Ovary (tissue), 9 donors: ENCODE measurements around the gene TMEM44. TPM values are rescaled to one million over a fixed set of nuclear protein-coding genes. Genes with fewer than 3 reads are reported as not detected.

Experiments used
- DNase-seq, 5 donors: peaks; one replicate each; pipeline ENCODE4 v3.0.0-alpha.2; 2019 to 2020
- H3K27ac ChIP-seq, 2 donors: fragments of 200-600 bp; one replicate each; pipeline versions ENCODE4 v1.5.1 to v1.8.0; 2019 to 2022
- H3K27me3 ChIP-seq: fragments of 200-600 bp; one replicate; pipeline ENCODE4 v1.8.0; 2022
- H3K36me3 ChIP-seq: fragments of 200-600 bp; sonication (generic); one replicate; pipeline ENCODE4 v1.5.1; 2019
- H3K4me1 ChIP-seq: one replicate; pipeline ENCODE4 v1.8.1; 2013; ENCODE audit warnings: mild to moderate bottlenecking, moderate library complexity; ENCODE audit not compliant: insufficient read depth
- H3K4me3 ChIP-seq: fragments of 200-600 bp; sonication (generic); one replicate; pipeline ENCODE4 v1.5.1; 2017
- H3K9me3 ChIP-seq, 2 donors: fragments of 200-600 bp in 1 of 2; sonication (generic) in 1 of 2; one replicate each; pipeline versions ENCODE4 v1.5.1 to v1.8.1; 2013 to 2019; ENCODE audit warnings: mild to moderate bottlenecking in 1 of 2, moderate library complexity in 1 of 2
- CTCF ChIP-seq, 3 donors: fragments of 450-650 bp in 2 of 3; fragments of 200-600 bp in 1 of 3; IDR thresholded peaks; one replicate each; pipeline versions ENCODE4 v1.5.1 to v1.8.0; 2016 to 2022; ENCODE audit warnings: antibody characterized with exemption in 3 of 3, mild to moderate bottlenecking in 1 of 3
- EP300 ChIP-seq: sonication (generic); formaldehyde crosslinking; IDR thresholded peaks from one replicate; pipeline ENCODE4 v1.6.1; 2017; ENCODE audit warnings: antibody characterized with exemption
- POLR2A ChIP-seq: fragments of 450-650 bp; IDR thresholded peaks from one replicate; pipeline ENCODE4 v1.6.1; 2017; ENCODE audit warnings: antibody characterized with exemption, mild to moderate bottlenecking, moderate library complexity
- WGBS, 3 donors: extraction: QIAGEN DNeasy Blood & Tissue Kit in 1 of 3; methylation state at CpG; one replicate each; pipeline versions ENCODE4 v1.1.5 to v1.1.7; 2013 to 2017; 5-methylcytosine and 5-hydroxymethylcytosine counted together
- intact Hi-C, 4 donors: fragments of 100-400 bp; cut with DNase I; formaldehyde crosslinking; loops; one replicate each; pipeline versions ENCODE4 v1.11.0 to v1.15.1; 2022 to 2023
- polyA plus RNA-seq, 2 donors: library from polyadenylated mRNA; stranded (reverse); fragments of 200-250 nt in 1 of 2; fragments of 350-450 nt in 1 of 2; fragmentation: Illumina TruSeq in 1 of 2; extraction: RNeasy Lipid Tissue Mini Kit (QIAGEN cat#74804) in 1 of 2; gene quantifications; one replicate each; pipeline ENCODE4 v1.2.3, GENCODE V29; 2013 to 2014
- total RNA-seq, 7 donors: library from RNA; depleted of rRNA in 2 of 7; stranded (reverse); fragments of >200 nt in 2 of 7; fragmentation: NEBNext Ultra II Directional in 3 of 7; extraction: Animal tissue kit (Norgen Biotek cat#: 25700) in 3 of 7; gene quantifications; one replicate each; pipeline versions ENCODE4 v1.1.0 to v1.2.4, GENCODE V29; 2016 to 2023
- donor health status: DM: no; HTN: no; CAD: no; lungs with moderate emphysema.
- donor health status: DM: no; HTN: no; CAD: no.
- donor health status: Bipolar disorder and iron deficiency.
- donor health status: DM: yes; HTN: yes; CAD: no.
- donor health status: DM: no; HTN: no; CAD: no.
- donor health status: DM: yes; HTN: yes; CAD: no.

Gene TMEM44
- total and polyA plus RNA-seq, 9 donors: 3.4 to 12.3 (median 6.5) TPM

GRCh38 chr3:194555175-194556062, 77.8 kb downstream of the TMEM44 start:
- Histone ChIP-seq H3K36me3 (no peaks in the 10 kb centered on the region), H3K9me3 (no peaks in the 10 kb centered on the region), H3K4me3 (no peak overlapping the region), H3K27ac (no peak overlapping the region), H3K27me3 (no peaks in the 10 kb centered on the region), H3K4me1 (peaks cover 11% of the 10 kb centered on the region)
- 84 to 92% (median 89%) methylated on average over 15 of the region's 15 CpGs for WGBS, 3 donors
- no peak for TF ChIP-seq CTCF (IDR thresholded peaks at IDR 0.05)
- no peak for TF ChIP-seq EP300
- TF ChIP-seq POLR2A: no peak
- DNase-seq: no peak
- intact Hi-C loops: no loop called here

- Histone ChIP-seq H3K36me3 (no peaks in the 10 kb centered on the region), H3K27me3 (no peaks in the 10 kb centered on the region), H3K4me3 (no peak overlapping the region), H3K9me3 (no peaks in the 10 kb centered on the region), H3K27ac (no peak overlapping the region), H3K4me1 (peaks cover 11% of the 10 kb centered on the region)
- 61 to 70% (median 69%) methylated on average over 10 of the region's 10 CpGs for WGBS, 3 donors
- intact Hi-C loops: no loop called here
- DNase-seq: no peak
- no peak for TF ChIP-seq POLR2A
- TF ChIP-seq EP300: no peak
- no peak for TF ChIP-seq CTCF (IDR thresholded peaks at IDR 0.05)
These were observed 78.6 kb downstream of the TMEM44 start for GRCh38 chr3:194554473-194555123.

- Histone ChIP-seq H3K27me3 (no peaks in the 10 kb centered on the region), H3K27ac (no peak overlapping the region), H3K4me3 (no peak overlapping the region), H3K36me3 (no peaks in the 10 kb centered on the region), H3K4me1 (peaks cover 11% of the 10 kb centered on the region), H3K9me3 (no peaks in the 10 kb centered on the region)
- TF ChIP-seq EP300: no peak
- TF ChIP-seq POLR2A: no peak
- TF ChIP-seq CTCF (IDR thresholded peaks at IDR 0.05): no peak
- intact Hi-C loops: no loop called here
- no peak for DNase-seq
- WGBS, 3 donors: 93 to 96% (median 95%) methylated on average over 8 of the region's 8 CpGs
These were observed 80.8 kb downstream of the TMEM44 start for GRCh38 chr3:194552327-194552949.

GRCh38 chr3:194549853-194550252, 83.4 kb downstream of the TMEM44 start:
- intact Hi-C loops: no loop called here
- Histone ChIP-seq H3K27me3 (no peaks in the 10 kb centered on the region), H3K27ac (no peak overlapping the region), H3K4me3 (no peak overlapping the region), H3K9me3 (no peaks in the 10 kb centered on the region), H3K4me1 (no peaks in the 10 kb centered on the region), H3K36me3 (no peaks in the 10 kb centered on the region)
- no peak for DNase-seq
- TF ChIP-seq EP300: no peak
- TF ChIP-seq CTCF (IDR thresholded peaks at IDR 0.05): no peak
- TF ChIP-seq POLR2A: no peak
- WGBS, 3 donors: 92 to 94% (median 93%) methylated on average over 9 of the region's 9 CpGs
